ENCODE measurements around the gene TCERG1L. TPM values are rescaled to one million over a fixed set of nuclear protein-coding genes. Genes with fewer than 3 reads are reported as not detected.

Gene TCERG1L
- polyA plus RNA-seq, 1 donor from 2014 or later: 0.53 TPM

GRCh38 chr10:131086511-131086910 is 225.0 kb downstream of the TCERG1L start:
- H3K9me2 ChIP-seq (ENCODE audit: insufficient read depth, low read length): no peaks in the 10 kb centered on the region
- no peaks in the 10 kb centered on the region for H4K20me1 ChIP-seq (ENCODE audit: insufficient read depth)
- no peaks in the 10 kb centered on the region for H3K79me2 ChIP-seq (replicated peaks; ENCODE audit: insufficient read depth, low read length)
- H3K27me3 ChIP-seq (ENCODE audit: insufficient read depth, low read depth, low read length): no peaks in the 10 kb centered on the region
- TF ChIP-seq SMC3 (conservative IDR thresholded peaks at IDR 0.05; ENCODE audit: poor library complexity): no peak
- no peaks in the 10 kb centered on the region for H3K36me3 ChIP-seq (ENCODE audit: insufficient read depth, low read length)
- no peaks in the 10 kb centered on the region for H3F3A ChIP-seq (ENCODE audit: insufficient read depth, low read length, poor library complexity, severe bottlenecking)
- no peak overlapping the region for H3K4me2 ChIP-seq (ENCODE audit: low read length)
- no peak overlapping the region for H3K27ac ChIP-seq (ENCODE audit: low read length)
- H3K4me3 ChIP-seq (ENCODE audit: low read length): no peak overlapping the region
- no peak overlapping the region for H2AFZ ChIP-seq (ENCODE audit: low read depth, low read length)
- H3K9me3 ChIP-seq (ENCODE audit: low read length): no peaks in the 10 kb centered on the region
- H3K9ac ChIP-seq (ENCODE audit: low read length): no peak overlapping the region

- TF ChIP-seq TAF1 (IDR thresholded peaks at IDR 0.05; ENCODE audit: low read depth) (no peak), MXI1 (conservative IDR thresholded peaks at IDR 0.05; ENCODE audit: poor library complexity, severe bottlenecking) (no peak), EZH2 (IDR thresholded peaks at IDR 0.05; ENCODE audit: borderline replicate concordance, insufficient read depth, low read length, poor library complexity, severe bottlenecking) (no peak), RAD21 (conservative IDR thresholded peaks at IDR 0.05) (no peak), REST (IDR thresholded peaks at IDR 0.05; ENCODE audit: borderline replicate concordance) (no peak), CTCF (IDR thresholded peaks at IDR 0.05; ENCODE audit: poor library complexity, severe bottlenecking) (no peak), POLR2AphosphoS5 (IDR thresholded peaks at IDR 0.05) (no peak), SMC3 (conservative IDR thresholded peaks at IDR 0.05; ENCODE audit: poor library complexity) (no peak), EP300 (conservative IDR thresholded peaks at IDR 0.05; ENCODE audit: poor library complexity, severe bottlenecking) (no peak)
- no peaks in the 10 kb centered on the region for H3K27me3 ChIP-seq (ENCODE audit: insufficient read depth, low read depth, low read length)
- H3K4me3 ChIP-seq (ENCODE audit: low read length): no peak overlapping the region
- no peak overlapping the region for H3K27ac ChIP-seq (ENCODE audit: low read length)
- H3K36me3 ChIP-seq (ENCODE audit: insufficient read depth, low read length): no peaks in the 10 kb centered on the region
- H4K20me1 ChIP-seq (ENCODE audit: insufficient read depth): no peaks in the 10 kb centered on the region
- no peaks in the 10 kb centered on the region for H3F3A ChIP-seq (ENCODE audit: insufficient read depth, low read length, poor library complexity, severe bottlenecking)
- H3K9ac ChIP-seq (ENCODE audit: low read length): no peak overlapping the region
- H3K9me3 ChIP-seq (ENCODE audit: low read length): no peaks in the 10 kb centered on the region
- no peak overlapping the region for H3K4me2 ChIP-seq (ENCODE audit: low read length)
- H3K9me2 ChIP-seq (ENCODE audit: insufficient read depth, low read length): no peaks in the 10 kb centered on the region
- no peak overlapping the region for H2AFZ ChIP-seq (ENCODE audit: low read depth, low read length)
- H3K79me2 ChIP-seq (replicated peaks; ENCODE audit: insufficient read depth, low read length): no peaks in the 10 kb centered on the region
Measured at GRCh38 chr10:131086094-131086493, 225.4 kb downstream of the TCERG1L start.
